ENCODE results near the gene RFX2. TPM values are rescaled to one million over a fixed set of nuclear protein-coding genes. Genes with fewer than 3 reads are reported as not detected.

Gene RFX2
- total and polyA plus RNA-seq, 4 donors: 13.1 to 54.2 (median 20.0) TPM

GRCh38 chr19:5967994-5968430, 142.3 kb downstream of the RFX2 start:
- peak; percentile 61 for ATAC-seq (ENCODE audit: insufficient read depth, low FRiP score)
- peaks cover 28 to 38% (median 30%) of the 10 kb centered on the region in 5 donors for H3K4me1 ChIP-seq (ENCODE audit: control insufficient read depth in 5 of 5, insufficient read depth in 5 of 5, low read length in 5 of 5)
- 4 to 10% methylated on average over 10 of the region's 10 CpGs for WGBS, 2 donors
- peak overlapping the region in 1 of 2 donors; percentile 54 for H3K9ac ChIP-seq (ENCODE audit: insufficient read depth in 1 of 2, low read length in 2 of 2)
- no peaks in the 10 kb centered on the region for H3K27me3 ChIP-seq (ENCODE audit: control insufficient read depth in 3 of 3, insufficient read depth in 3 of 3, low read length in 2 of 3)
- H3K27ac ChIP-seq (ENCODE audit: low read depth in 1 of 2, low read length in 1 of 2): peak overlapping the region; percentile 62 to 65
- TF ChIP-seq CTCF (IDR thresholded peaks at IDR 0.05; ENCODE audit: control extremely low read depth, extremely low read depth): peak; percentile 84
- peaks cover 0 to 5% (median 0%) of the 10 kb centered on the region in 4 donors for H3K36me3 ChIP-seq (ENCODE audit: control insufficient read depth in 4 of 4, insufficient read depth in 4 of 4, low read length in 4 of 4)
- H3K9me3 ChIP-seq (ENCODE audit: control insufficient read depth in 4 of 4, insufficient read depth in 3 of 4, low read length in 3 of 4): no peaks in the 10 kb centered on the region
- peak; percentile 76 to 92 (median 86) for DNase-seq
- H3K4me3 ChIP-seq: no peak overlapping the region

DNA sequence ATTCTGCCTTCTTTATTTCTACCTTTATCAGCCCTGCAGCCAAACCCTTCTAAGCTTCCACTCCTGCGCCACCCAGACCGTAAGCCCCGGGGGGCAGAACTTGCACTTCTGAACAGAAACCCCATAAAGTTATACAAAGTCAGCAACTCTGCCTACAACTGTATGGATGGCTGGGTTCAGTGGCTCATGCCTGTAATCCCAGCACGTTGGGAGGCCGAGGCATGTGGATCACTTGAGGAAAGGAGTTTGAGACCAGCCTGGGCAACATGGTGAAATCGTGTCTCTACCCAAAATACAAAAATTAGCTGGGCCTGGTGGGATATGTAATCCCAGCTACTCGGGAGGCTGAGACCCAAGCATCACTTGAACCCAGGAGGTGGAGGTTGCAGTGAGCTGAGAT, 142.7 kb downstream of the RFX2 start:
- no peak for DNase-seq
- H3K4me3 ChIP-seq: no peak overlapping the region

GRCh38 chr19:5966941-5967340, 143.4 kb downstream of the RFX2 start:
- Histone ChIP-seq H3K36me3 (ENCODE audit: control insufficient read depth in 4 of 4, insufficient read depth in 4 of 4, low read length in 4 of 4) (peaks cover 0 to 5% (median 0%) of the 10 kb centered on the region in 4 donors), H3K27ac (ENCODE audit: low read depth in 1 of 2, low read length in 1 of 2) (peak overlapping the region in 1 of 2 donors; percentile 45), H3K27me3 (ENCODE audit: control insufficient read depth in 3 of 3, insufficient read depth in 3 of 3, low read length in 2 of 3) (no peaks in the 10 kb centered on the region), H3K4me3 (no peak overlapping the region), H3K9ac (ENCODE audit: insufficient read depth in 1 of 2, low read length in 2 of 2) (peak overlapping the region in 1 of 2 donors; percentile 54), H3K4me1 (ENCODE audit: control insufficient read depth in 5 of 5, insufficient read depth in 5 of 5, low read length in 5 of 5) (peaks cover 38 to 48% (median 40%) of the 10 kb centered on the region in 5 donors), H3K9me3 (ENCODE audit: control insufficient read depth in 4 of 4, insufficient read depth in 3 of 4, low read length in 3 of 4) (no peaks in the 10 kb centered on the region)
- DNase-seq (no peak), ATAC-seq (ENCODE audit: insufficient read depth, low FRiP score) (no peak)
- WGBS, 2 donors: 79 to 90% methylated on average over 9 of the region's 9 CpGs
- TF ChIP-seq CTCF (IDR thresholded peaks at IDR 0.05; ENCODE audit: control extremely low read depth, extremely low read depth): no peak

More for the DNA sequence above, 142.7 kb downstream of the RFX2 start:
- TF ChIP-seq CTCF (IDR thresholded peaks at IDR 0.05; ENCODE audit: control extremely low read depth, extremely low read depth): no peak
- H3K36me3 ChIP-seq (ENCODE audit: control insufficient read depth in 4 of 4, insufficient read depth in 4 of 4, low read length in 4 of 4): peaks cover 0 to 5% (median 0%) of the 10 kb centered on the region in 4 donors
- ATAC-seq (ENCODE audit: insufficient read depth, low FRiP score): no peak
- H3K27ac ChIP-seq (ENCODE audit: low read depth in 1 of 2, low read length in 1 of 2): peak overlapping the region; percentile 20 to 41
- WGBS, 2 donors: 53 to 73% methylated on average over 7 of the region's 7 CpGs
- no peaks in the 10 kb centered on the region for H3K9me3 ChIP-seq (ENCODE audit: control insufficient read depth in 4 of 4, insufficient read depth in 3 of 4, low read length in 3 of 4)
- peaks cover 32 to 42% (median 34%) of the 10 kb centered on the region in 5 donors for H3K4me1 ChIP-seq (ENCODE audit: control insufficient read depth in 5 of 5, insufficient read depth in 5 of 5, low read length in 5 of 5)
- no peaks in the 10 kb centered on the region for H3K27me3 ChIP-seq (ENCODE audit: control insufficient read depth in 3 of 3, insufficient read depth in 3 of 3, low read length in 2 of 3)
- peak overlapping the region in 1 of 2 donors; percentile 54 for H3K9ac ChIP-seq (ENCODE audit: insufficient read depth in 1 of 2, low read length in 2 of 2)

- Histone ChIP-seq H3K9ac (ENCODE audit: insufficient read depth in 1 of 2, low read length in 2 of 2) (peak overlapping the region in 1 of 2 donors; percentile 54), H3K27me3 (ENCODE audit: control insufficient read depth in 3 of 3, insufficient read depth in 3 of 3, low read length in 2 of 3) (no peaks in the 10 kb centered on the region), H3K27ac (ENCODE audit: low read depth in 1 of 2, low read length in 1 of 2) (peak overlapping the region; percentile 45 to 57), H3K36me3 (ENCODE audit: control insufficient read depth in 4 of 4, insufficient read depth in 4 of 4, low read length in 4 of 4) (peaks cover 0 to 5% (median 0%) of the 10 kb centered on the region in 4 donors), H3K9me3 (ENCODE audit: control insufficient read depth in 4 of 4, insufficient read depth in 3 of 4, low read length in 3 of 4) (no peaks in the 10 kb centered on the region), H3K4me1 (ENCODE audit: control insufficient read depth in 5 of 5, insufficient read depth in 5 of 5, low read length in 5 of 5) (peaks cover 38 to 54% (median 45%) of the 10 kb centered on the region in 5 donors), H3K4me3 (no peak overlapping the region)
- ATAC-seq (ENCODE audit: insufficient read depth, low FRiP score) (no peak), DNase-seq (peak; percentile 65 to 91 (median 84))
- WGBS, 2 donors: 41 to 59% methylated on average over 8 of the region's 8 CpGs
- TF ChIP-seq CTCF (IDR thresholded peaks at IDR 0.05; ENCODE audit: control extremely low read depth, extremely low read depth): no peak
Observed at GRCh38 chr19:5966215-5966614, 144.1 kb downstream of the RFX2 start.
